NCI-H1105 (cell line): Measurements from ENCODE around the gene ACP6.

ENCODE experiments used
- DNase-seq: peaks from one replicate; lab custom pipeline; 2025; lab: John Stamatoyannopoulos, UW

Gene ACP6

GRCh38 chr1:147651466-147651865 lies 18.9 kb downstream of the ACP6 start:
- no peak for DNase-seq

GRCh38 chr1:147648933-147649332 lies 21.4 kb downstream of the ACP6 start:
- DNase-seq = no peak

- DNase-seq = no peak
These were observed 22.3 kb downstream of the ACP6 start for GRCh38 chr1:147647796-147648633.

- no peak for DNase-seq
These were observed 26.4 kb downstream of the ACP6 start for GRCh38 chr1:147643974-147644373.

- DNase-seq = no peak
These were observed 28.4 kb downstream of the ACP6 start for GRCh38 chr1:147641695-147642592.

- no peak for DNase-seq
These were observed 29.0 kb downstream of the ACP6 start for GRCh38 chr1:147641291-147641690.

GRCh38 chr1:147640553-147641165 lies 29.7 kb downstream of the ACP6 start:
- peak; percentile 46 for DNase-seq

- DNase-seq = no peak
These were observed 34.0 kb downstream of the ACP6 start for GRCh38 chr1:147636314-147636713.

- no peak for DNase-seq
These were observed 35.0 kb downstream of the ACP6 start for GRCh38 chr1:147635342-147635741.

- no peak for DNase-seq
These were observed 35.7 kb downstream of the ACP6 start for GRCh38 chr1:147634645-147635044.

- no peak for DNase-seq
These were observed 36.6 kb downstream of the ACP6 start for GRCh38 chr1:147633759-147634158.

GRCh38 chr1:147631839-147632238 lies 38.5 kb downstream of the ACP6 start:
- DNase-seq = no peak

- no peak for DNase-seq
These were observed 39.9 kb downstream of the ACP6 start for GRCh38 chr1:147630447-147630846.

GRCh38 chr1:147630022-147630421 lies 40.3 kb downstream of the ACP6 start:
- DNase-seq = no peak

GRCh38 chr1:147628441-147628840 lies 41.9 kb downstream of the ACP6 start:
- no peak for DNase-seq

- peak; percentile 22 for DNase-seq
These were observed 42.8 kb downstream of the ACP6 start for GRCh38 chr1:147627435-147628110.

GRCh38 chr1:147626739-147627138 lies 43.6 kb downstream of the ACP6 start:
- DNase-seq = peak; percentile 10

- DNase-seq = no peak
These were observed 44.0 kb downstream of the ACP6 start for GRCh38 chr1:147626291-147626690.

- DNase-seq = no peak
These were observed 44.8 kb downstream of the ACP6 start for GRCh38 chr1:147625362-147625995.

- DNase-seq = no peak
These were observed 45.8 kb downstream of the ACP6 start for GRCh38 chr1:147624529-147624928.

- DNase-seq = no peak
These were observed 46.3 kb downstream of the ACP6 start for GRCh38 chr1:147624011-147624410.
